Measurements from ENCODE around the gene SUSD2. TPM values are rescaled to one million over a fixed set of nuclear protein-coding genes. Genes with fewer than 3 reads are reported as not detected.
"Not testable (repeated sequence)": the region's sequence is repeated elsewhere in the genome, so short reads cannot be mapped to it uniquely, and the experiment has no call there.

The SUSD2 gene
- total RNA-seq, 1 donor from 2014 or later = 12.3 TPM

DNA sequence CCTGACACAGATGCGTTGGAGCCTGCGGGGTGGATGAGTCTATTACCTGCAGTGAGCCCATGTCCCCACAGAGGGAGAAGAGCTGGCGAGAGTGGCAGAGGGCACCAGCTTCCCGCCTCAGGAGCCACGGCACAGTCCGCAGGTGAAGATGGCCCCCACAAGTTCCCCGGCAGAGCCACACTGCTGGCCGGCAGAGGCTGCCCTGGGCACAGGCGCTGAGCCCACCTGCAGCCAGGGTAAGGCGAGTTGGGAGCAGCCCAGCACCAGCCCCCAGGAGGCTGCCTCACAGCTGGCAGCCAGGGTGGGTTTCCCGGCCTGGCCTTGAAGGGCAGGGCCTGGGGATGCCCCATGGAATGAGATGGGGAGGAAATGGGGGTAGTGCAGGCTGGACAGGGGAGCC lies 5.2 kb upstream of the SUSD2 start:
- no peak for DNase-seq (ENCODE audit: low spot score)

DNA sequence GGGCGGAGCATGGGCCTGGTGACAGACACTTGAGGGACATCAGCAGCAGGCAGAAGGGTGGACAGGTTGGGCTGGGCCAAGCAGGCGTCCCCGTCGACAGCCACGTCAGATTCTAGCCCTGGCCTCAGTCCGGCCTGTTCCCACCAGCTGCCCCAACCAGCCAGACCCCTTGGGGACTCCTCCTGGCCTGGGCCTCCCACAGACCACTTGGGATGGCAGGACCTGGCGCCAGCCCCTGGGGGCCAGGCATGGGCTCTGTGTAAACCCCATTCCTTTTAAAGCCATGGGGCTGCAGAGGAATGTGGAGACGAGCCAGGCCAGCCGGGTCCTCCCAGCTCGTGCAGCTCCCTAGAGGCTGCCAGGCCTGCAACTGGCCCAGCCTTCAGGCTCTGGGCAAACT lies 4.7 kb upstream of the SUSD2 start:
- peak; percentile 69 for DNase-seq (ENCODE audit: low spot score)

DNA sequence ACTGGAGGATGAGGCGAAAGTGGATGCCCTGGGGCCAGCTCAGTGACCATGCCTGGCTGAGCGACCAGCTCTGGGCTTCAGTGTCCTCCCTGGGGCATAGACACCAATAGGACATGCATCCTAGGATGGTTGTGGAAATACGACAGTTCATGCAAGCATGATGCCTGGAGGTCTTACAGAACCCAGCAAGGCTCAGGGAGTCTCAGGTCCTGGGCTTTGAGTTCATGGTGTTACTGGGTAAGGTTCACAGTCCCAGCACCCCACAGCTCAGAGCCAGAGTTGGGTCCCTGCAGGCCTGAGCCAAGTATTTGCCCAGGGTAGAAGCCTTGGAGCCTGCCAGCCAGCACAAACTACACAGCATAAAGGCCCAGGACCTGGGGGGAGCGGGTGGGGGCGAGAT lies 4.2 kb upstream of the SUSD2 start:
- DNase-seq (ENCODE audit: low spot score) = no peak

DNA sequence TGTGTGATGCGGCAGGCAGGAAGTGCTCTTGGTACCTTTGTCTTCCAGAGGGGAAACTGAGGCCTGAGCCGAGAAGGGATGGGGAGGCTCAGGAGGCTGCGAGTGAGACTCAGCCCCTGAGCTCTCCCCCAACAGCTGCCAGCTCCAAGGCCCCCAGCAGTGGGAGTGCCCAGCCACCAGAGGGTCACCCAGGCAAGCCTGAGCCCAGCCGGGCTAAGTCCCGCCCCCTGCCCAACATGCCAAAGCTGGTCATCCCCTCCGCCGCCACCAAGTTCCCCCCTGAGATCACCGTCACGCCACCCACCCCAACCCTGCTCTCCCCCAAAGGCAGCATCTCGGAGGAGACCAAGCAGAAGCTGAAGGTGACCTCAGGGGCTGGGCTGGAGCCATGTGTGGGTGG lies 3.8 kb upstream of the SUSD2 start:
- no peak for DNase-seq (ENCODE audit: low spot score)

DNA sequence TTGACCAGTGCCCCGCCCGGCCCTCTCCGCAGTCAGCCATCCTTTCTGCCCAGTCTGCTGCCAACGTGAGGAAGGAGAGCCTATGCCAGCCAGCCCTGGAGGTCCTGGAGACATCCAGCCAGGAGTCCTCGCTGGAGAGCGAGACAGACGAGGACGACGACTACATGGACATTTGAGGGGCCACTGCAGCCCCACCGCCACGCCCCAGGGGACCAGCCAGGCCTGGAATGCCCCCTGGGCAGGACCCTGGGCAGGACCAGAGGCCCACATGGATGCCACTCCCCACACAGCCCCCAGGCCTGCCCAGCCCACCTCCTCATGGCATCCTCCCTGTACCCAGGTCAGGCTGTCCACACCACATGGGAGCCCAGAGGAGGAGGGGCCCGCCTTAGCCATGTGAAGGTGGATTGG lies 3.3 kb upstream of the SUSD2 start:
- no peak for DNase-seq (ENCODE audit: low spot score)

DNA sequence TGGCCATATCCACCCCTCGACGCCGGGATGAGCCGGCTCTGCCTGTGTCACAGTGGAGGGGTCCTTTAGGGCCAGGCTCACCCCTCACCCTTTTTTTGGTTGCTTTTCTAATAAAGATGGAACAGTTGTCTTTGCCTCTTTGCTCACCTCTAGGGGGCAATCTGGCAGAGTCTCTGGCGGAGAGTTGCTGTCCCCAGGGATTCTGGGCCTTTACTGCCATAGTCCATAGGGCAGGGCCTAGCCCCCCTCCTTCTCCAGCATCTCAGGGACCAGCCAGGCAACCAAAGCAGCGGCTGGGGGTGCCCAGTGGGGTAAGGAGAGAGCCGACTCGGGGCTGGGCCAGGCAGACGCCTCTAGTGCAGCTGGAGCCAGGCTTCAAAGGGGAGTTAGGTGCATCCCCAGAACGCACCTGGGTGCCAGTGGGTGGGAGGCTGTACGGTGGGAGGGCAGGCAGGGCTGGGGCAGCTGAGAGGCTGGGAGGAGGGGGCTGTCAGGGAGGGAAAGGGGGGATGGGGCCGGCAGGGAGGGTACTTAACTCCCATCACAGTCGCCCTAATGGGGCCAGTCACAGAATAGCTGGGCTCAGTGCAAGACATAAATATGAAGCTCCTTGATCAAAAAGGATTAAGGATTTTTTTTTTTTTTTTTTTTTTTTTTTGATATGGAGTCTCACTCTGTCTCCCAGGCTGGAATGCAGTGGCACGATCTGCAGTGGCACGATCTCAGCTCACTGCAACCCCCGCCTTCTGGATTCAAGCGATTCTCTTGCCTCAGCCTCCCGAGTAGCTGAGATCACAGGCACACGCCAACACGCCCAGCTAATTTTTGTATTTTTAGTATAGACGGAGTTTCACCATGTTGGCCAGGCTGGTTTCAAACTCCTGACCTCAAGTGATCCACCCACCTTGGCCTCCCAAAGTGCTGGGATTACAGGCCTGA lies 2.5 kb upstream of the SUSD2 start:
- DNase-seq (ENCODE audit: low spot score) = no peak

DNA sequence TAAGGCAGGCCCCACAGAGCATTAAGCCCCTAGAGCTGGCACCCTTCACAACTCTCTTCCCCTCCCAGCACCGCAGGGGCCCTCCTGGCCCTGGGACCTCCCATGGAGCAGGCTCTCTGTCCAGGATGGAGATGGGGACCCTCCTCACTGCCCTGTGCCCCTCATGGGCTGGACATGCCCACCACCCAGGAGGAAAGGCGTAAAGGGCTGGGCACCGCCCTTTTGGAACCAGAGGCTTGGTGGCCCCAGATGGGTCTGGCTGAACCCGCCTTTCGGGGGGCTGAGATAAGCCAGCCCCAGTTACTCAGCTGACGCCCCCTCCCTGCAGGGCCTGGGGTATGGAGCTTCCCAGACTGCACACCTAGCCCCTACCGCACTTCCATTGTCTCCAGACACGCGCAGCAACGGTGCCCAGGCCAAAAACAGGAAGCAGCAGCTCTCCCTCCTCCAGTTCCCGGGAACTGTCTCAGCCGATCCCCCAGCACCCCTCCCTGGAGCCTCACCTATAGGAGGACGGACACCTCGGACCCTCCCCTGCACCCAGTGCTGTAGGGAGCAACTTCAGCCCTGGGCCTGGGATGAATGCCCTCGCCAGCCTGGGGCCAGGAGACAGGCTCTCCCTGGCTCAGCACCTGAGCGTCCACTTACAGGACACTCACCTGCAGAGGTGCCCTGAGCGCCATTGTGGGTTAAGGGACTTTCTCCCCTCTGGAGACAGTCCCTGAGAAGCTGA lies 1.6 kb upstream of the SUSD2 start:
- no peak for DNase-seq (ENCODE audit: low spot score)

DNA sequence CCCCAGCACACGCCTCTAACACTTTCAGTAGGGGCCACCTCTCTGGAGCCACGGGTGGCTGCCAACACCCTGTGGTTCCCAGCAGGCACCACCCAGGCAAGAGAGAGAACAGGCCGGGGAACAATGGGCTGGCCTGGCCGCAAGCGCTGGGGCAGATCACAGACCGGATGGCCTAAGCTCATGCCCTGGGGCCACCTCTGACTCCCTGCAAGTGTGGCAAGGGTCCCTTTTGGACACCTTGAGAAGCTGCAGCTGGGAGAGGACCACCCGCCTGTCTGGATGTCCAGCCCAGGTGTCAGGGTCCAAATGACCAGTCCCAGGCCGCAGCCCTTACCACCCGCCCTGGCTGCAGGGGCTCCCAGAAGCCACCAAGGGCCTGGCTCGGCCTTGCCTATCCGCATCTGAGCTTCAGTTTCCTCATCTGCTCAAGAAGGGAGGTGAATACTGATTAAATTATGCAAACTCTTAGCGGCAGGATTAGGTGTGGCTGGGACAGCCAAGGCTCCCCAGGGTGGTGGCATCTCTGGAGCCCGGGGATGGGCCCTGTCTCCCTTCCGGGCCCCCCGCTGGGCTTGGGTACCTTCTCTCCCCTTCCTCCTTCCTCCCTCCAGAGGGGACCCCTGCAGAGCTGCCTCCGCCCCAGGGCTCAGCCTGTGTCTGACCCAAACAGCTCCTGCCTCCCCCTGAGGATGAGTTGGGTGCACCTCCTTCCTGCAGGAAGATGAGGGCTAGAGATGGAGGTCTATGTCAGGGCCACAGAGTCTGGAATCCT lies 785 bp upstream of the SUSD2 start:
- no peak for DNase-seq (ENCODE audit: low spot score)

DNA sequence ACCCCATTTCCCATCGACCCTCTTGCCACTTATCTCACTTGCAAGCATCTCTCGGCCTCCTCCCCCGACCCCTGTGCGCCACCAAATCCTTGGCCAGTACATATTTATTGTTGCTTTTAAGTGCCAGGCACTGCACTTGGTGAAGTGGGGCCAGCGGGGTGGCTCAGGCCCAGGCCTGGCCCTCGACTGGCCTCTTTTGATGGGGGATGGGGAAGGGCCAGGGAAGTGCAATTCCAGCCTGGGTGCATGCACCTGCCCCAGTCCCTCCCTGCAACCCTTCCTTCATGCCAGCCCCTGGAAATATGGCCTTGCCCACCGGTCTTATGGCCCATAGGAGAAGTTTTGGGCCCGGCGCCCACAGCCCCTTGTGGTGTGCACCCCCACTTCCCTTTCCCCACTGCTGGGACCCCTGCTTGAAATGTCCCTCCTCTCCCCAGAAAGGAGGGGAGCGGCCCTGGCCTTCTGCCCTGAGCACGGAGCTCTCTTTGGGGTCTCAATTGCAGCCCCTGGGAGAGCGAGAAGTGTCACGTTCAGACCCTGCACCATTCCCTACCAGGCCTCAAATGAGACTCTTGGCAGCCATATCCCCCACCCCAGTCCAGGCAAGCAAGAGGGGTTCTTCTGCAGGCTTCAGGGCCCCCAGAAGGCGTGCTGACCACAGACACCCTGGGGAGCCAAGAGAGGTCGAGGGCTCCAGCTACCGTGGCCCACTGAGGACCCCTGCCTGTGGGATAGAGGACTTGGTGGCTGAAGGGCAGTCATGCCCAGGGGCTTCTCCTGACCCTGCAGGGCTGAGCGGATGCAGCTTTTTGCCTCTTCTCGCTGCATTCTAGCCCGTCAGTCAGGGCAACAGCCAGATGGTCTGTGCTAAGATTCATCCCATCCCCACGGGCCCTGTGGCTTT lies 961 bp downstream of the SUSD2 start:
- no peak for DNase-seq (ENCODE audit: low spot score)

DNA sequence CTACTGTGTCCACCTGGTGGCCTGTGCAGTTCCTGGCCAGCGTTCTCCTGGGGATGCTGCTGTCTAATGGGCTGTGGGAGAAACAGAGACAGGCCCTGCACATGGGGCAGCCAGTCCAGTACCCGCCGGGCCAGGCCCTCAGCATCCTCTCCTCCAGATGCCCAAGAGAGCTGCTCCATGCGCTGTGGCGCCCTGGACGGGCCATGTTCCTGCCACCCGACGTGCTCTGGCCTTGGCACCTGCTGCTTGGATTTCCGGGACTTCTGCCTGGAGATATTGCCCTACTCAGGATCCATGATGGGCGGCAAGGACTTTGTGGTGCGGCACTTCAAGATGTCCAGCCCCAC lies 1.6 kb downstream of the SUSD2 start:
- DNase-seq (ENCODE audit: low spot score) = not testable (repeated sequence)

DNA sequence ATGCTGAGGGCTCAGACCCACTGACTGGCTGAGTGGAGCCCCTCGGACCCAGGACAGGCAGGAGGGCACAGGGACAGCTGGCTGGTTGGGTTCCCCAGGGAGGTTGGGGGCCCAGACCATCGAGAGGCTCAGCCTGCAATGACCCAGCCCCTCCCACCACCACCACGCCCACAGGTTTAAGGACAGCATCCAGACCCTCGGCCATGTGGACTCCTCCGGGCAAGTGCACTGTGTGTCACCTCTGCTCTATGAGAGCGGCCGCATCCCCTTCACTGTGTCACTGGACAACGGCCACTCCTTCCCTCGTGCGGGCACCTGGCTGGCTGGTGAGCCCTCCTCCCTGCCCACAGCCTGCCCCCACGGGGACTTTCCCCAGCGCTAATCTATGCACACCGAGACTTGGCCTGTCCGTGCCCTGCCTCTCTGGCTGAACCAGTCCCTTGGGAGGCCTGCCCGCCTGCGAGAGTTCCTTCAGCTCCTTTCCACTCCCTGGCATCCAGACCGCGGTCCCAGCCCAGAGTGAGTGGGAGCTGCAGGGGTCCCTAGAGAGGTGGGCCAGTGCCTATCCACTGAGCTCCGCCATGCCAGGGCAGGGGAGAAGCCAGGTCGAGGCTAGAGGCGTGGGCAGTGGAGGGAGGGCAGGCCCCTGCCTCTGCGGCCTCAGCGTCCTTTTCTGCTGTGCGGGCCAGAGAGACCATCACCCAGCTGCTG lies 2.2 kb downstream of the SUSD2 start:
- DNase-seq (ENCODE audit: low spot score) = no peak

DNA sequence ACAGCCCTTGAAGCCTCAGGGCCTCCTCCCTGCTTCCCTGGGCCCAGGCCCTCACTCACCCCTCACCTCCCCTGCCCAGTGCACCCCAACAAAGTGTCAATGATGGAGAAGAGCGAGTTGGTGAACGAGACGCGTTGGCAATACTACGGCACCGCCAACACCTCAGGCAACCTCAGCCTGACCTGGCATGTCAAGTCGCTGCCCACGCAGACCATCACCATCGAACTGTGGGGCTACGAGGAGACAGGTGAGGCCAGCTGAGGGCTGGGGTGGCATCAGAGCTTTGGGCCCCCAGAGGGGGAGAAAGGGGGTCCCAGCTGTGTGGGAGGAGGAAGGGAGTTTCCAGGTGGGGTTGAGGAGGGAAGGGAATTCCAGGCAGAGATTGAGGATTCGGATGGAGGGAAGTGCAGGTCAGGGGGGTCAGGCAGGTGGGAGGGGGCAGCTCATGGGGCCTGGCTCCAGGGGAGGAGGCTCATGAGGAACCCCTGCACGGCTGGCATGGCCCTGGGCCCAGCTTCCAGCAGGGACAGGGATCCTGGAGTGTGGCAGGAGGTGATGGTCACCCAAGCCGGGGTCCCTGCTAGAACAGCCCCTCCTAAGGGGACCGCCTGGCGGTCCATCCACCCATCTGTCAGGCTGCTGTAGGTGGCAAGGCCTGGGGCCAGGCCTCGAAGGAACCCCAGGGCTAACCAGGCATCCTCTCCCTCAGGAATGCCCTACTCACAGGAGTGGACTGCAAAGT lies 2.9 kb downstream of the SUSD2 start:
- DNase-seq (ENCODE audit: low spot score) = no peak

DNA sequence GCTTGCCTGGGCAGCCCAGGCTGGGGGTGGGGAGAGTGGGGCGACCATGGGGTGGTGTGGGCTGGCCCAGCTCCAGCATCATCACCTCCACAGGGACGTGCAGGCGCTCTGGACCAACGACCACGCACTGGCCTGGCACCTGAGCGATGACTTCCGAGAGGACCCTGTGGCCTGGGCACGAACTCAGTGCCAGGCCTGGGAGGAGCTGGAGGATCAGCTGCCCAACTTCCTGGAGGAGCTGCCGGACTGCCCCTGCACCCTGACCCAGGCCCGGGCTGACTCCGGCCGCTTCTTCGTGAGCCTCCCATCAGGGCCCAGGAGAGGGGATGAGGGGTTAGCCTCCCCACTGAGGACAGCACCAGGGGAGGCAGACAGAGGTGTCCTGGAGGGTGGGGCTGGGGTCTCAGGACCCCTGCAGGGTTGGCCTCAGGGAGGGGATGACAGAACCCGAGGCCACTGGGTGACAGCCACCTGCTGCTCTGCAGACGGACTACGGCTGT lies 3.8 kb downstream of the SUSD2 start:
- no peak for DNase-seq (ENCODE audit: low spot score)

DNA sequence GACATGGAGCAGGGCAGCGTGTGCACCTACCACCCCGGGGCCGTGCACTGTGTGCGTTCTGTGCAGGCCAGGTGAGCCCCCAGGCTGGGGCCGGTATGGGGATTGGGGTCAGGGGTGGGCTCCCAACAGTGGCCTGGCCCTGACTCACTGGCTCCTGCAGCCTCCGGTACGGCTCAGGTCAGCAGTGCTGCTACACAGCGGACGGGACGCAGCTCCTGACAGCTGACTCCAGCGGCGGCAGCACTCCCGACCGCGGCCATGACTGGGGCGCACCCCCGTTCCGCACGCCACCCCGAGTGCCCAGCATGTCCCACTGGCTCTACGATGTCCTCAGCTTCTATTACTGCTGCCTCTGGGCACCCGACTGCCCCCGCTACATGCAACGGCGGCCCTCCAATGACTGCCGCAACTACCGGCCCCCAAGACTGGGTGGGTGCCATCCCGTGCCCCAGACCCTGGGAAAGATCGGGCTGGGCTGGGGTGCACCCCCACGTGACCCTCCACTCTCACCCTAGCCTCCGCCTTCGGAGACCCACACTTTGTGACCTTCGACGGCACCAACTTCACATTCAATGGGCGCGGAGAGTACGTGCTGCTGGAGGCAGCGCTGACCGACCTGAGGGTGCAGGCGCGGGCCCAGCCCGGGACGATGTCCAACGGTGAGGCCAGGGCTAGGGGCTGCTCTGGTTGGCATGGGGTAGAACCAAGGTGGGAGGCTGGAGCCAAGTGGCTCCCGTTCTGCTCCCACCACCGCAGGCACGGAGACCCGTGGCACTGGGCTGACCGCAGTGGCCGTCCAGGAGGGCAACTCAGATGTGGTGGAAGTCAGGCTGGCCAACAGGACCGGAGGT lies 4.4 kb downstream of the SUSD2 start:
- DNase-seq (ENCODE audit: low spot score) = no peak

DNA sequence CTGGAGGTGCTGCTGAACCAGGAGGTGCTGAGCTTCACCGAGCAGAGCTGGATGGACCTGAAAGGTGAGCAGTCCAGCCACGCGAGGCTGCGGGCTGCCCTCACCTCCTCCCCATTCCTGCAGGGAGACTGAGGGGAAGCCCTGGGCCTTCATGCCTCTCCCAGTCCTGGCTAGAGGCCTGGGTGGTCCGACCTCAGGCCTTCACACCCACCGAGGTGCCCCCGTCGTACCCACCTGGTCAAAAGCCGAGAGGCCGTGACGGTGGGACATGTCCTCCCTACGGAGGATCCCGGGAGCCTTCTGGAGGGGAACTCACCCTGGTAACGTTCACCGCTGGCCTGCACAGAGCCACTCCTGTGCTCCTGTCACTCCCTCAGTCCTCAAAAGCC lies 5.1 kb downstream of the SUSD2 start:
- DNase-seq (ENCODE audit: low spot score) = no peak

DNA sequence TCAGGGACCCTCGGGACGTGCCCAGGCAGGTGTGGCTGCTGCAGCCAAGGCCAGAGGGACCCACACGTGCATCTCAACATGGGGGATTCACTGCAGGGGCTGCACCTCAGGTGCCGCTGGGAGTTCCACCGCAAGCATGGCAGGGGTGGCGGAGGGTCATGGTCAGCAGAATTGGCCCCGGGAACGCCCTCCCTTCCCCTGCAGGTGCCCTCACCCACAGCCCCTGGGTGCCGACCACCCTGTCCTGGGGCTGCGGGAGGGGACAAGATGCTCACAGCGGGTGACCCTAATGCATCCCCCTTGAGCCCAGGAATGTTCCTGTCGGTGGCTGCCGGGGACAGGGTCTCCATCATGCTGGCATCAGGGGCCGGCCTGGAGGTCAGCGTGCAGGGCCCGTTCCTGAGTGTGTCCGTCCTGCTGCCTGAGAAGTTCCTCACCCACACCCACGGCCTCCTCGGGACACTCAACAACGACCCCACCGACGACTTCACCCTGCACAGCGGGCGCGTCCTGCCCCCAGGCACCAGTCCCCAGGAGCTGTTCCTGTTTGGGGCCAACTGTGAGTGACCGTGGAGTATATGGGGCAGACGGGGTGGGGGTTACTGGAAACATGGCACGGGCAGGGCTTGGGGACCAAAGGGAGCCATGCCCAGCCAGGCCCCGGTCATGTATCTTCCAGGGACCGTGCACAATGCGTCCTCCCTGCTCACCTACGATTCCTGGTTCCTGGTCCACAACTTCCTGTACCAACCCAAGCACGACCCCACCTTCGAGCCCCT lies 5.8 kb downstream of the SUSD2 start:
- no peak for DNase-seq (ENCODE audit: low spot score)

DNA sequence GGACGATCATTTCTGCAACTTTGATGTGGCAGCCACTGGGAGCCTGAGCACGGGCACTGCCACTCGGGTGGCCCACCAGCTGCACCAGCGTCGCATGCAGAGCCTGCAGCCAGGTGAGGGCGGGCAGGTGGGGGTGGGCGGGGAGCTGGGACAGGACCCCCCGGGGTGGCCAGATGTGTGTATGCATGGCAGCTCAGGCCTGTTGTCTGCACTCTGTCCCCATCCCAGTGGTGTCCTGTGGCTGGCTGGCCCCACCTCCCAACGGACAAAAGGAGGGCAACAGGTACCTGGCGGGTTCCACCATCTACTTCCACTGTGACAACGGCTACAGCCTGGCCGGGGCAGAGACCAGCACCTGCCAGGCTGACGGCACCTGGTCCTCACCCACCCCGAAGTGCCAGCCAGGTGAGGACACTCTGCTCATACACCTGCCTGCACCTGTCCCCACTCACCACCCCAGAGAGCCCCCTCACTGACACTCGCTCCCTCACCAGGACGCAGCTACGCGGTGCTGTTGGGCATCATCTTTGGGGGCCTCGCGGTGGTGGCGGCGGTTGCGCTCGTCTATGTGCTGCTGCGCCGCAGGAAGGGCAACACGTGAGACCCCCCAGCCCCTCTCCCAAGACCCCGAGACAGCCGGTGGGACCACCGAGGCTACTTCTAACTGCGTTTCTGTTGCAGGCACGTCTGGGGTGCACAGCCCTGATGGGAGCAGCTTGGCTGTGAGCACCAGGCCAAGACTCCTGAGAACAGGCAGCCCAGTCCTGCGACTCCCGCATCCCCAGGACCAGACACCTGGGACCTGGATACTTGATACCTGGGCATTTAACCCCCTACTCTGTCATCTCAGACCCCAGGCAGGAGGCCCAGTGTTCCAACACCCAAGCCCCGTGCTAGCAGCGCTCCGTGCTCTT lies 6.7 kb downstream of the SUSD2 start:
- DNase-seq (ENCODE audit: low spot score) = no peak
